GM12872 (cell line): ENCODE results near the gene HES4.

Source experiments
- TF ChIP-seq, protein P1 (sequence below): IDR thresholded peaks from 3 replicates; pipeline ENCODE4 v1.5.1; 2011; ENCODE audit warnings: low read depth, mild to moderate bottlenecking, low read length, moderate library complexity; ENCODE audit not compliant: insufficient read depth

The HES4 gene

DNA sequence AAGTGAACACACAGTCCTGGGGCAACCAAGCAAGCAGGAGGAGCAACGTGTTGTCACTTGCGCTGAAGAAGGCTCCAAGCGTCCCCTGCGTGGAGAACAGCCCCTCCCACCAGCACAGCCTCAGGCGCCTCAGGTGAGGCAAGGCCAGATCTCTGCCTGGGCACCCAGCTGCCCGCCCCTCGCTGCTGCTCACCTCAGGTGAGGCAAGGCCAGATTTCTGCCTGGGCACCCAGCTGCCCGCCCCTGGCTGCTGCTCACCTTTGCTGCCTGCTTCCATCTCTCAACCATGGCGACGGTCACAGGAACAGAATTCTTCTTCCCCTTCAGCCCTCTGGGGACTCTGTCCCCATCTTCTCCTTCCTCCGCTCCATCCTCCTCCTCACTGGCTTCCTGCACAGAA is 43.3 kb downstream of the HES4 start:
- TF ChIP-seq, protein P1, sequence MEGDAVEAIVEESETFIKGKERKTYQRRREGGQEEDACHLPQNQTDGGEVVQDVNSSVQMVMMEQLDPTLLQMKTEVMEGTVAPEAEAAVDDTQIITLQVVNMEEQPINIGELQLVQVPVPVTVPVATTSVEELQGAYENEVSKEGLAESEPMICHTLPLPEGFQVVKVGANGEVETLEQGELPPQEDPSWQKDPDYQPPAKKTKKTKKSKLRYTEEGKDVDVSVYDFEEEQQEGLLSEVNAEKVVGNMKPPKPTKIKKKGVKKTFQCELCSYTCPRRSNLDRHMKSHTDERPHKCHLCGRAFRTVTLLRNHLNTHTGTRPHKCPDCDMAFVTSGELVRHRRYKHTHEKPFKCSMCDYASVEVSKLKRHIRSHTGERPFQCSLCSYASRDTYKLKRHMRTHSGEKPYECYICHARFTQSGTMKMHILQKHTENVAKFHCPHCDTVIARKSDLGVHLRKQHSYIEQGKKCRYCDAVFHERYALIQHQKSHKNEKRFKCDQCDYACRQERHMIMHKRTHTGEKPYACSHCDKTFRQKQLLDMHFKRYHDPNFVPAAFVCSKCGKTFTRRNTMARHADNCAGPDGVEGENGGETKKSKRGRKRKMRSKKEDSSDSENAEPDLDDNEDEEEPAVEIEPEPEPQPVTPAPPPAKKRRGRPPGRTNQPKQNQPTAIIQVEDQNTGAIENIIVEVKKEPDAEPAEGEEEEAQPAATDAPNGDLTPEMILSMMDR = no peak

- TF ChIP-seq, protein P1 = no peak
Measured at GRCh38 chr1:955474-955873, 44.4 kb downstream of the HES4 start.

- TF ChIP-seq, protein P1 = no peak
Measured at GRCh38 chr1:954927-955326, 45.0 kb downstream of the HES4 start.

DNA sequence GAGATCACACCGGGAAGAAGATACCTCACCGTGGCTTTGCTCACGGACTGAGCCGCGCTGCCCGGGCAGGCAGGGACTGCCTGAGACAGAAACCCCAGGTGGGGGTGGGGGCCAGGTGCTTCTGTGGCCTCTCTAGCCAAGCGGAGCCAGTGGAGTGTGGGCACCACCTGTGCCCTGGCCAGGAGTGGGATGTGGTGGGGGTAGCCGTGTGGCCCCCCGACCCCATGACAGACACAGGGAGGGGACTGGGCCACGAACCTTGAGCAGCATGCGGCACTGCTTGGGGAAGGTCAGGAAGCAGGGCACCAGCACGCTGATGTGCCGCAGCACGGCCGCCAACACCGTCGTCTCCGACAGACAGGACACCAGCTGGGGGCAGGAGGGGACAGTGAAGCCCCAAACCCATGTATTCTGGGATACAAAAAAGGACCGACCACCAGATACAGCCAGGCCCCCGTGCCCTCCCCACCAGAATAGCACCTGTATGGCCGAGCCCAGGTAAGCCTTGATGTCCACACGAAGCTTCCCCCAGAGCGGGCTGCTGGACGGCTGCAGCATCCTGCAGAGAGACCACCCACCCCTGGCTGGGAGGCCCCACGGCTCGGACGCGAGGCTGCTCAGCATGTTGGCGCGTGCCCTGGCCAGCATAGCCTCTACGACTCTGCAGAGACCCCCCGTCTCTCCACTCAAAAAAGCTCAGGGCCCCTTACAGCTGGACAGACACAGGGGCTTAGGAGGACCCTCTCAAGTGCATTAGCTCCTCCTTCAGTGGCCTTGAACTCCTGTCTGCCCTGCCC is 46.2 kb downstream of the HES4 start:
- TF ChIP-seq, protein P1 = no peak

DNA sequence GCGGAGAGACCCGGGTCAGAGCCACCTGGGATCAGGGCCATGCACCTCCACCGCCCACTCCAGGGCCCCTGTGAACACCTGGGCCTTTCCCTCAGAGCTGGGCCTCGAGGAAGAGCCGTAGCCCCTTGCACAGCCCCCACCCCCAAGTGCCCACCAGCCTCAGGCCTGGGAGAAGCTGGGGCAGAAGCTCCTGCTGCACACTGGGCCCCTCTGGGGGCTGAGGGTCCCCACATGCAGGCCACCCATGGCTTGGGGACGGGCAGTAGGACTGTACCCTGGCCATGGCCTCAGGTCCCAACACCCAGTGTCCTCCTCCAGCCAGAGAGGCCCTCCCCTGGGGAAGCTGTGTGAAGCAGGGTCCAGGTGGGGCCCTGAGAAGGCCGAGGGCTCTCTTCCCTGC is 47.3 kb downstream of the HES4 start:
- TF ChIP-seq, protein P1 = no peak

DNA sequence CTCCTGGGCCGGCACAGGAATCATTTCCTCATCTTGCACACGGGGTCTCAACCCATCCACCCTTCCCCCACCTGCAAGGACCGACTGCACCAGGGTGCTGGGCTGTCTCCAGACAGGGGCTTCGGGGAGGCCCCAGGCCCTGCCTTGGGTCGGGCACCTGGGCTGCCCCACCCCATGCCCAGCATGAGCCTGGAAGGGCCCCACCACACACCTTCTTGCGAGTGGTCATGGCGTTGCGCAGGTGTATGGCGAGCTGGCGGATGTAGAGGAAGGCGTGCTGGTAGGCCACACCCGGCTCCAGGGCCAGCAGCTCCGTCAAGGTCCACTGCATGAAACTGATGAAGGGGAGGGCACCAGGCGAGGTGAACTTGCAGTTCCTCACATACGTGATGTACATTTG is 47.7 kb downstream of the HES4 start:
- TF ChIP-seq, protein P1 = no peak

DNA sequence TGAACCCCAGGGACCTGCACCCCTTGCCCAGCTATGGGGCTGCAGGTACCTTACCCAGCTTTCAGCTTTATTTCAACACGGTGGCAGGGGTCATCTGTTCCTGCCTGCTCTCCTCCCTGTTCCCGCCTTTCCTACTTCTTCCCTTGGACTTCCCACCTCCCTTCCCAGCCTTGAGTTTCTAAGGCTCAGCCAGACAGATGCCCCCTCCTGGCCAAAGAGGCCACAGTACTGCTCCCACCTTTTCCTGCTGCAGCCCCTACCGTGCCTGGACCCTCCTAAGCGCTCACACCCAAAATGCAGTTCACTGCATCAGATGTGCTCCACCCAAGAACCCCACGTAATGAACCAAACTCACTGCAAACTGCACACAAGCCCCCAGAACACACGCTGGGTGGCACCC is 48.5 kb downstream of the HES4 start:
- TF ChIP-seq, protein P1 = no peak
